ENCODE measurements around the gene LRP2.

Gene LRP2

GRCh38 chr2:169360984-169361705 lies 1.2 kb downstream of the LRP2 start:
- no peak overlapping the region for H3K9ac ChIP-seq (ENCODE audit: low read length)
- TF ChIP-seq CTCF (IDR thresholded peaks at IDR 0.05; ENCODE audit: low read length) (no peak), EZH2phosphoT487 (IDR thresholded peaks at IDR 0.05; ENCODE audit: low read length) (no peak), EZH2 (optimal IDR thresholded peaks at IDR 0.05; ENCODE audit: low read depth, low read length) (no peak)
- H4K20me1 ChIP-seq (ENCODE audit: insufficient read depth, low read length) = no peaks in the 10 kb centered on the region
- no peak for DNase-seq
- H3K9me3 ChIP-seq (replicated peaks; ENCODE audit: insufficient read depth, low read length) = no peaks in the 10 kb centered on the region
- peaks cover 5% of the 10 kb centered on the region for H3K4me1 ChIP-seq (ENCODE audit: low read length)
- peak overlapping the region; percentile 95; the same call in 1 of the 2 replicates for H3K4me2 ChIP-seq (ENCODE audit: low read depth, low read length)
- H3K9me2 ChIP-seq (replicated peaks; ENCODE audit: insufficient read depth, low read length) = no peaks in the 10 kb centered on the region
- peaks cover 12% of the 10 kb centered on the region for H3K27me3 ChIP-seq (replicated peaks; ENCODE audit: insufficient read depth, low read length)
- no peaks in the 10 kb centered on the region for H3K79me2 ChIP-seq (ENCODE audit: low read length)
- no peak overlapping the region for H3K27ac ChIP-seq (ENCODE audit: low read length)
- peaks cover 6% of the 10 kb centered on the region; the same call in 1 of the 2 replicates for H3F3A ChIP-seq (ENCODE audit: insufficient read depth, low read length)
- peak overlapping the region; percentile 82 for H3K4me3 ChIP-seq (ENCODE audit: low read length)
- no peak overlapping the region for H2AFZ ChIP-seq (ENCODE audit: low read length)
- no peaks in the 10 kb centered on the region for H3K36me3 ChIP-seq (replicated peaks; ENCODE audit: insufficient read depth, low read length)

GRCh38 chr2:169358016-169358415 lies 4.3 kb downstream of the LRP2 start:
- no peak for DNase-seq
- Histone ChIP-seq H3K9ac (ENCODE audit: low read length) (no peak overlapping the region), H3K79me2 (ENCODE audit: low read length) (no peaks in the 10 kb centered on the region), H3K9me2 (replicated peaks; ENCODE audit: insufficient read depth, low read length) (no peaks in the 10 kb centered on the region), H3K9me3 (replicated peaks; ENCODE audit: insufficient read depth, low read length) (no peaks in the 10 kb centered on the region), H3K4me3 (ENCODE audit: low read length) (no peak overlapping the region), H3K27ac (ENCODE audit: low read length) (no peak overlapping the region), H3K27me3 (replicated peaks; ENCODE audit: insufficient read depth, low read length) (peaks cover 12% of the 10 kb centered on the region), H3F3A (ENCODE audit: insufficient read depth, low read length) (no peaks in the 10 kb centered on the region), H4K20me1 (ENCODE audit: insufficient read depth, low read length) (no peaks in the 10 kb centered on the region), H3K36me3 (replicated peaks; ENCODE audit: insufficient read depth, low read length) (no peaks in the 10 kb centered on the region), H3K4me1 (ENCODE audit: low read length) (no peaks in the 10 kb centered on the region), H2AFZ (ENCODE audit: low read length) (no peak overlapping the region), H3K4me2 (ENCODE audit: low read depth, low read length) (no peak overlapping the region)
- TF ChIP-seq EZH2 (optimal IDR thresholded peaks at IDR 0.05; ENCODE audit: low read depth, low read length) (no peak), EZH2phosphoT487 (IDR thresholded peaks at IDR 0.05; ENCODE audit: low read length) (no peak), CTCF (IDR thresholded peaks at IDR 0.05; ENCODE audit: low read length) (no peak)

GRCh38 chr2:169354244-169354643 lies 8.1 kb downstream of the LRP2 start:
- no peaks in the 10 kb centered on the region for H3K36me3 ChIP-seq (replicated peaks; ENCODE audit: insufficient read depth, low read length)
- TF ChIP-seq EZH2 (optimal IDR thresholded peaks at IDR 0.05; ENCODE audit: low read depth, low read length) = no peak
- TF ChIP-seq EZH2phosphoT487 (IDR thresholded peaks at IDR 0.05; ENCODE audit: low read length) = no peak
- TF ChIP-seq CTCF (IDR thresholded peaks at IDR 0.05; ENCODE audit: low read length) = no peak
- H3K4me3 ChIP-seq (ENCODE audit: low read length) = no peak overlapping the region
- no peak overlapping the region for H3K27ac ChIP-seq (ENCODE audit: low read length)
- H3K4me2 ChIP-seq (ENCODE audit: low read depth, low read length) = no peak overlapping the region
- H3K9me3 ChIP-seq (replicated peaks; ENCODE audit: insufficient read depth, low read length) = no peaks in the 10 kb centered on the region
- no peak overlapping the region for H2AFZ ChIP-seq (ENCODE audit: low read length)
- H3K9me2 ChIP-seq (replicated peaks; ENCODE audit: insufficient read depth, low read length) = no peaks in the 10 kb centered on the region
- H4K20me1 ChIP-seq (ENCODE audit: insufficient read depth, low read length) = no peaks in the 10 kb centered on the region
- no peak overlapping the region for H3K9ac ChIP-seq (ENCODE audit: low read length)
- DNase-seq = no peak
- no peaks in the 10 kb centered on the region for H3K4me1 ChIP-seq (ENCODE audit: low read length)
- no peaks in the 10 kb centered on the region for H3F3A ChIP-seq (ENCODE audit: insufficient read depth, low read length)
- no peaks in the 10 kb centered on the region for H3K79me2 ChIP-seq (ENCODE audit: low read length)
- no peaks in the 10 kb centered on the region for H3K27me3 ChIP-seq (replicated peaks; ENCODE audit: insufficient read depth, low read length)

All from MM.1S (cell line).